NCI-H2196 treated with DMSO at 0.1 percent for 48 hours (cell line): Measurements from ENCODE around the gene AGBL3.
"Not testable (repeated sequence)": the region's sequence is repeated elsewhere in the genome, so short reads cannot be mapped to it uniquely, and the experiment has no call there.

ENCODE experiments used
- DNase-seq: peaks from one replicate; lab custom pipeline; 2025; ENCODE audit not compliant: unreplicated experiment; lab: John Stamatoyannopoulos, UW

Gene AGBL3

DNA sequence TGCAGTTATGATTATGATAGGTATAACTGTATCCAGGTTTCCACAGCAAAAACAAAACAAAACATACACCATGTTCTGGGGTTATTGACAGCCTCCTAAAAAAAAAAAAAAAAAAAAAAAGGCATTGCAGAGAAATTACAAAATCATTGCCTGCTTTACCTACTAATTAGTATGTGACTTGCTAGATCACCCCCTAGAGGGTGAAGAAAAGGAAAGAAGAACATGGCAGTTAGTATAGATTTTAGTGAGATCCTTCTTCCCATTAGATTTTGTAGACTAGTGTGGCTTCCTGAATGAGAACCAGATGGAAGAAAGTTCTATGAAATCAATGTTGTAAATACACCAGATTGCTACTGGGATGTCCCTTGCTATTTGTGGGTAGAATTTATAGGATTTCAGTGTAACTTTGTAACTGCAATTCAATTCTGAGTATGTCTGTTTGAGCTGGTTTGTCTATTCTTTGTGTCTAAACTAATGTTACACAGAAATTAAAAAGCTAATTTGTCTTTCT is 24.0 kb upstream of the AGBL3 start:
- no peak for DNase-seq

DNA sequence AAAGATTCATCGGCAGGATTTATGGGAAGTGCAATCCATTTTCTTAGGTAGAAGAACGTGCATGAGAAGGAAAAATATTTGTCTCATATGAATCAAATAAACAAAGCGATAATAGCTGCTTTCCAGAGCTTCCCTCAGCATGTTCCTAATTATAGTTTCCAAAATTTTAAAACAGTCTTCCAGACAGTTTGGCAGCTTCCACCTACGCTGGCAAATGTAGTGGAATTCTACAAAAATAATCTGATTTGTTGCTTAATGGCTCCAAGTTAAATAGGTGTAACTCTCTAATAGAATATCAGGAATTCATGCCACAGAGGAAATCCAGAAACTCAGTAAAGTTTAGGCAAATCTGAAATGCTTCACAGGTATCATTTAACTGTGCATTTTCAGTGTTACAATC is 23.3 kb upstream of the AGBL3 start:
- no peak for DNase-seq

DNA sequence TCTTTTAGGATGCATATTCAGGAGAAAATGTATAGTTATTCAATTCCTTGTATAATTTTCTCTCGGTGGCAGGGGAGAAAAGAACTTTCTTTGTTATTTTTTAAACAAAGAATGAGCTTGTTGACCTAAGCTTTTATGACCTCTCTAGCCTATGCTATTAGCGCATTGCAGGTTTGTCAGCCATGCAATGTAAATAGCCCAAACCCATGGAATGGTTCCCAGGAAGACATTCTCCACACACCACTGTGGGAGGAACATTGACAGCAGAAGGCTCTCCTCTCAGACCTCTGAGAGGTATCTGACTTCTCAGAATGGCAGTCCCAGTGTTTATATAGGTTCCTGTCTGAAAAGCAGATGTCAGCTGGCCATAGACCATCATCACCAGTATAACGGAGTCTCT is 19.6 kb upstream of the AGBL3 start:
- no peak for DNase-seq

DNA sequence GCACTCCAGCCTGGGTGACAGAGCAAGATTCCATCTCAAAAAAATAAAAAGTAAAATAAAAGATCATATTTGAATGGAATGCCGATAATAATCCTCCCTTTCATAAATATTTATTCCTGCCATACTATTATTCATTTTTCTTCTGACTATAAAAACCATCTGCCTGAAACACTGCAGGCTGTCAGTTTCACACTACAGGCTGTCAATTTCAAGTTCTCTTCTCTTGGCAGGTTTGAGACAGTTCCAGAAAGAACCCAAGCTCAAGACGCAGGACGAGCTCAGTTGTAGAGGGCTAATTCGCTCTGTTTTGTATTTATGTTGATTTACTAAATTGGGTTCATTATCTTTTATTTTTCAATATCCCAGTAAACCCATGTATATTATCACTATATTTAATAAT is 18.2 kb upstream of the AGBL3 start:
- DNase-seq: no peak

DNA sequence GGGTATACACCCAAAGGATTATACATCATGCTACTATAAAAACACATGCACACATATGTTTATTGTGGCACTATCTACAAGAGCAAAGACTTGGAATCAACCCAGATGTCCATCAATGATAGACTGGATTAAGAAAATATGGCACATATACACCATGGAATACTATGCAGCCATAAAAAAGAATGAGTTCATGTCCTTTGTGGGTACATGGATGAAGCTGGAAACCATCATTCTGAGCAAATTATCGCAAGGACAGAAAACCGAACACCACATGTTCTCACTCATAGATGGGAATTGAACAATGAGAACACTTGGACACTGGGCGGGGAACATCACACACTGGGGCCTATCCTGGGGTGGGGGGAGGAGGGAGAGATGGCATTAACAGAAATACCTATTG is 4.7 kb upstream of the AGBL3 start:
- DNase-seq: not testable (repeated sequence)

DNA sequence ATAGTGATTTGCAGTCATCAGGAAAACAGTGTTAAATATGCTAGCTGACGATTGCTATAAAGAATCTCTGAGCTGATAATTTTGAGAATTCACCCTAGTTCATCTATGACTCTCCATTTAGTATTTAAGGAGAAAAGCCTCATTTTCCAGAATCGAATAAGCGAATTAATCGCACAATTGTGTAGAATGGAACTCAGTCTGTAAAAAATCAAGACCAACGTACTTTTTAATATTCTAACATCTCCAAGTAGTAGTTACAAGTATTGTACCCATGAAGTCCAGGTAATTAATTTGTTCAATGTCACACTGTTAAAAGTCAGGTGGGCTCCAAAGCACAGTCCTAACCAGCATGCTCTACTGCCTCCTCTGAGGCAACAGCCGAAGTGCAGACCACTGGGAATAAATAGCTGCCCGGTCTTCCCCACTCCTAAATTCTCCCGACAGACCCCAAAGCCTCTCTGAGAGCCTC is 380 bp upstream of the AGBL3 start:
- DNase-seq: no peak

DNA sequence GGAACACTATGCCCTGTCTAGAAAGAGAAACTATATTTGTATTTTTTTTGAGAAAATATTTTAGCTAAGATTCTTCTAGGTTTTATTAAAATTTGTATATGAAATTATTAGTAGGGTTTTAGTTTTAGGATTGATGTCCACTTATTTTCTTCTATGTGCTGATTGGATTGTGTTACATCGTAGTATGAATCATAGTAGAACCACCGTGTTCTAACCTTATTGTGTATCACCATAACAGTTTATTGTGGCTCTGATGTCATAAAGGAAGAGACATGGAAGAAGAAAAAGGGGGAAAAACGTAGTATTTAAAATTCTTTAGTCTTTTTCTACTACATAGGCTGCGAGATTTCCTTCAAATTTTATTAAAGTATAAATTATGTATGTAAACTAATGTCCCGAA is 1.9 kb downstream of the AGBL3 start:
- no peak for DNase-seq

DNA sequence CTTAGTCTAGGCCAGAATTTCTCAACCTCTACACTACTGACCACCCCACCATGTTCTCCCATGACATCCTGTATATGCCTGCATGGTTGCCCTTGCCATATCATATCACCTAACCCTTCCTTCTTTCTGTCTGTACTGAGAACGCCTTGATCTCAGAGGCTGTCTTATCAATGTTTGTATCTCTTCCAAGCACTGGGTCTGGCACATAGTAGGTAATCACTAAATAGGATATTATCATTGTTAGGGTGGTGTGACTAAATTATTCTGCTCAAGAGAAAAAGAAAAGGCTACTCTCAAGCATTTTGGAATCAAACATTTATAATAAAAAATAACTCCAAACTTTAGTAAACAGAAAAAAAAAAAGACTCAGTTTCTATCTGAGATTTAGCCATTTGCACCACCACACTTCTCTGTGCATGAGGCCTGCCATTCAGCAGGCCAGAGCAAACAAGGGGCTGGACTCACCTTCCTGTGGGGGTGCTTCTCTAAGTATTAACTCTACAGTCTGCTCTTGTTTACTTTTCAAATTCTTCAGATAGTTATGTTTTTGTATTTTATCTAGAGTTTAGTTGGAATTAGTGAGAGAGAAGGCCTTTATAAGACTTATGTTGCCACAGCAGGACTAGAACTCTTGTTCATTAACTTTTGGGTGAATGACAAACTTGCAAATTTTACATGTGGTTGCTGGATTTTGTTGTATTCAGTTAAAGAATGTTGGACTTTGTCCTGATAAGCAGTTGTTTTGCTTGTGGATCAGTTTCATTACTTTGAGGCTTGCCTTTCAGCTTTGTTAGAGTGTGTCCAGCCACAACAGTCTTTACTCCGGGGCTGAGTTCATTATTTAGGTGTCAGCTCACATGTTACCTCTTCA is 5.4 kb downstream of the AGBL3 start:
- DNase-seq: no peak

DNA sequence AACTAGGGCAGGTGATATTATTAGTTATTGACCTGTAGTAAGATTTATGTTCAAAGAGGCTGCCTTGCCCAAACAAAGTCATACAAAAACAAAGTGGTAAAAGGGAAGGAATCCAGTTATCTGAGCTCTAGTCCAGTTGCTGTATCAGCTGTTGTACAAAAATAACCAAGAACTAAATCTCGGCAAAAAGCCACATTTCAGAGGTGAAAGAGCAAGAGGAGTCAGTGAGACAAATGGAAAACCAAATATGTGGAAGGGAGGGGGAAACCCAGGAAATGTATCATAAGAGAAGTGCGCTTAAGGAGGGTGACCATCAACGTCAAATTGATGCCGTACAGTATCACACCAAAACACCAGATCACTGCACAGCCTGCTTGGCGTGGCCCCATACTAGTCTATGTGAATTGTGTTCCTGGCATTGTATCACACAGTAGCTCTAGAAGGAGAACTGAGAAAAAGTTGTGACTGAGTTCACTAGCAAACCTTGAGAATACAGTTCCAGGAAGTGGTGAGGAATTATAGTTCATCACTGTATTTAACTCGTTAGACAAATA is 6.4 kb downstream of the AGBL3 start:
- no peak for DNase-seq

DNA sequence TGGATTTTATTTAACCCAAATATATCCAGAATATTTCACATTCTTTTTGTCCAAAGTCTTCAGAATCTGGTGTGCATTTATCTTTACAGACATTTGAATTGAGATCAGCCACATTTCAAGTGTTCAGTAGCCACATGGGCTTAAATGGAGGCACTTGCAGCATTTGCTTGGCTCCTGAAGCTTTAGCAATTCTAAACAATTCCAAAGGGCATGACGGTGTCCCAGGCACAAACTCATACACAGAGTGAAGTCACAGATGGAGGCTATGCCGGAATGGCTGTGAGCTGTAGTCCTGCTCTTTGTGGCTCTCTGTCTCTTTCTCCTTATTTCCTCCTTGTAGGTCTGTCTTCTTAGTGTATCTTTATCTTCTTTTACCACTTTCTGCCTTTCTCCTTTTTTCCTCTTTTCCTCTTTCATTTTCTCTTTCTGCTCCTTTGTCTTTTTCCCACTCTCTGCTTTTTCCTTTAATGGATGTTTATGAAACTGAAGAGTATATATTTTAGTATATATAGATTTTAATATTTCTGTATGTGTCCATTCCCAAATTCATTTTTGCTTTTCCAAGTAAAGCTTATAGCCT is 7.7 kb downstream of the AGBL3 start:
- DNase-seq: no peak

DNA sequence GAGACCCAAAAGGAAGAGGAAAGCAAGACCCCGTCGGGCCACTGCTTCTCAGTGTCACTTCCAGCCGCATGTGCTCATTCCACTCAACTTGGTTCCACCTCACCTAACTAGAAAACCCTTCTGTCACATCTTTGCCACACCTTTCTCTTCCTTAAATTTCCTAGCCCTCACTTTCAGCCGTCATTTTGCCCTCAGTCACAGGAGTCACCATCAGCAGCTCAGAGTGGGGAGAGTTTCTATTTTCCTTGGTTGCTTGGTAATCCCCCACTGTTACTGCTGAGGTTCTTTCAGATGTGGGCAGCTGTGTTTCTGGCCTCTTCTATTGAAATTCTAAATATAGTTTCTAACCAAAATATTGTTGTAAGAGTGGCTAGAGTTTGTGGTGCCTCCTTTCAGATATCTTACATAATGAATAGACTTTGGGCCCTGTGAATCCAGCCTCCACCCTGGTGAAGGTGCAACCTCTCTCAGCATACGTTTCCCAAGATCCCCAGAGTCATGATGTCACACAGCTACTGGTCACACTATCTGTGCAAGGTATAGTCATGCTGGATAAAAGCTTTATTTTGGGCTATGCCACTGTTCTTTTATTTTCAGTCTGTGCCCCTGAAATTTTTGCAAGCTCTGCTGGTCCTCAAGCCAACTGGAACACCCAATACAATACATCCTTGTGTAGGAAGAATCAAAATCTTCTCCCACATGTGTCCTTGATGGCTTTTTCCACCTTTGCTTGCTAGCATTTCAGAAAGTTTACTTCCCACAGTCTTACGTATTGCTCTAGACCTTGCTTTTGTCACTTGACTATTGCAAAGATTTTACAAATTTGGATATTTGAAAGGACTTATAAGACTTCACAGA is 9.2 kb downstream of the AGBL3 start:
- DNase-seq: no peak

DNA sequence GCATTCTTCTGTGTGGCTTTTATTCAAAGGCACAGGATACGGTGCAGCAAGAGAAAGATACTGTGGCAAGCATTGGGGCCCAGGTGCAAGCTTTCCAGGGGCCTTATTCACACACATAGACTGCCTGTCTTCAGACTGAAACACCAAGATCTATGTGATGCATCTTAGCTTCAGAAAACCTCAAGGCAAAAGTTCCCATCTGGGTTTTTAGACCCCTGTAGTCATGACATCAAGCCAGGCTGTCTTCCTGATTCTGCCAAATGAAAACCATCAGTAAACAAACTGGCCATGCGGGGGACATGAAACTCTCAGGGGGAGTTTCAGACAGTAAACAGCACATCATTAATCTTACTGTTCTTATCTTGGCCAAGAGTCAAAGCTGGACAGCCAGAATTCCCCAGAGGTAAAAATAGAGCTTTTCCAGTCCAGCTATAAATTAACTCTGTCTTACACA is 9.8 kb downstream of the AGBL3 start:
- no peak for DNase-seq

DNA sequence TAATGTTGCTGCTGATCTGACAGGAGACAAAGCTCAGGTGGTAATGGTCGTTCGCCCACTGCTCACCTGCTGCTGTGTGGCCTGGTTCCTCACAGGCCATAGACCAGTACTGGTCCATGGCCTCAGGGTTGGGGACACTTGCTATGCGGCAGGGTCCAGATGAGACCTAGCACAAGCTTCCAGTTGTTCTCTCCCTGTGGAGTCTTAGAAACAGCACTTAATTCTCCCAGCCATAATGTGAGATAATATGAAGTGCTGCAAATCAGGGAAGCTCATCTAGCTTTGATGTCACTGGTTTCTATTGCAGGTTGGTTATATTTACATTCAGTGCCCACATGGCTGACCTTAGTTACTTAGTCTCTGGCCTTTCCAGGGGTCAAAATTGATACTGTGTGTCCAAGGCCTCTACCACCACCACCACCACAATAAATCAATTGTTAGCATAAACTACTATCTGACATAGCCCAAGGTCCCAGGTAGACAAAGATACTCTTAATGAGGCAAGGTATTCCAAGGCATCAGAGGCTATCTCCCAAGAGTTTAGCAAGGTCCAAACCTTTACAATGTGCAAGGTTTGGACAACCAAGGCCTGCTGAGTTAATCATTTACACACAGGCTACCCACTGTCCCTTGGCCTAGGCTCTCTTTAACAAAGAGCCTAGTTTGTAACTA is 11.0 kb downstream of the AGBL3 start:
- no peak for DNase-seq

DNA sequence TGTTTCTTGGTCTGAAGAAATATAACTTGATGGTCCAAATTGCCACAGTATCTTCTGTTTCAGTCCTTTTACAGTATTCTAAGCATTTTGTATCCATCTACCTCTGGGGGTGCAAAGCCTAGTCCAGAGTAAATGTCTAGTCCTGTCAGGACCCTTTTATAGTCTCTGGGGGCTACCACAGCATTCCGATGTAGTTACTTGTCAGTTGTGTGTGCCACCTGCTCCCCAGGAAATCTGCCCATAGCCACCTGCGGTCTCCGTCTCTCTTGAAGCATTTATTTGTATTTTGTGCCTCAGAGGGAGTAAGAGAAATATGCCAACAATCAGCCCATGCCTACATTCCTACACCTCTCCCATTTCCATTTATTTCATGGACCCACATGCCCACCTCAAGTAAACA is 12.8 kb downstream of the AGBL3 start:
- no peak for DNase-seq

DNA sequence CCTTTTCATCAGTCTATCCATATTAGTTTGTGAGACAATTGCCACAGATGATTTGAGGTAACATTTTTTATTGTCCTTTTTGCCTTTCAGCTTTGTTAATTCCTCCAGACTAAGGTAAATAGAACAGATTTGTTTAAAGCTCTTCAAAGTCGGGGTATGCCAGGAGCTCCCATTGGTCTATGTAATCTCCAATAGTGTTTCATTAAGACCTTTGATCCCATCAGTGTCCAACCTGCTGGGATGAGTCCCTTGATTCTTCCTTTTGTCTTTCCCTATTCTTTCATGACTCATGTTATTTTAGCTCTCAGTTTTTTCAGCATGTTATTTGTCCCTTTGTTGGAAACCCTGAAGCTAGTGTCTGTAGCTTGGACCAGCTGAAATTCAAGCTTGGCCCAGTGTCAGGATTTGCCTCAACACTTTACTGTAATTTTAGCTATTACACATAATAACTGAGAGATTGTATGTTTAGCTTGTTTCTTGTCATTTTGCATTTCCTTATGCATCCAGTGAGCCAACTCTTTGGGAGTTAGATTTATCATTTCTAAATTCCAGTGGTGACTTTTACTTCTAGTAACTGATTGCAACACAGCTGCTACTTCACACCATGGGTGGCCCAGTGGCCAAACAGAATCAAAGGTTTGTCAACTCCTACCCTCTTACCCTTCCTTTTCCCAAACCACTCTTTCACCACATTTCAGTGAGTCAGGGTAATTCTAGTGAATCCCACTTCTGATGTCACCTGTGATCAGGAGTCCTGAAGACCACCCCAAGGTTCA is 15.3 kb downstream of the AGBL3 start:
- DNase-seq: no peak

DNA sequence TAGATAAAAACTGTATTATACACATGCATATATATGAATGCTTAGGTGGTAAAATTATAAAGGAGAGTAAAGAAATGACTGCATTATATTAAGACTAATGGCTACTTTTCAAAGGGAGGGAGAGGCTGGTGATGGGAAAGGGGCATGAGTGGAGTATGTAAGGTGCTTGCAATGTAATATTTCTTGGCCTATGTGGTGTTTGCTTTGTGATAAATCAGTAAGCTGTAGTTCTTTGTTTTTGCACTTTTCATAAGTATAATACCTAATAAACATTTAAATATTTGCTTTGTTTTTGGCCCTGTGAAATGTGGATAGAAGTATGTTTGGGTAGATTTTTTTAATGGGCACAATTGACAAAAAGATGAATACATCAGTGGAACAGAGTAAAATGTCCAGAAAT is 25.9 kb downstream of the AGBL3 start:
- DNase-seq: no peak

DNA sequence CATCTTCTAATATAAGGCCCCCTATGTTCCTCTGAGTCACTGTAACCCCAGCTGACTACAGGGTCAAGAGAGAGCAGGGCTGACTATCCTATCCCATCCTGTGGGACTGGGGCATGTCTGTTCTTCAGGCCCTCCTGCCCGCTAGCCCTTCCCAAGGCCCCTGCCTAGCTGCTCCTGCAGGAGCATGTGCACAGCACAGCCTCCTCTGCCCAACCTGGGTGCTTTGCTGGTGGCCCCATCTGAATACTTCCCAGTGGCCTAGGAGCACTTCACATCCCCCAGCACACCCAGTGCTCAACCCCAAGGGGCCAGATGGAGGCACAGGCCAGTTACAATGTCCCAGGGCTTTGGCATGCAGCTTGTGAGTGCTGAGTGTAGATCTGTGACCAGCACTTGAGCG is 37.3 kb downstream of the AGBL3 start:
- DNase-seq: no peak

DNA sequence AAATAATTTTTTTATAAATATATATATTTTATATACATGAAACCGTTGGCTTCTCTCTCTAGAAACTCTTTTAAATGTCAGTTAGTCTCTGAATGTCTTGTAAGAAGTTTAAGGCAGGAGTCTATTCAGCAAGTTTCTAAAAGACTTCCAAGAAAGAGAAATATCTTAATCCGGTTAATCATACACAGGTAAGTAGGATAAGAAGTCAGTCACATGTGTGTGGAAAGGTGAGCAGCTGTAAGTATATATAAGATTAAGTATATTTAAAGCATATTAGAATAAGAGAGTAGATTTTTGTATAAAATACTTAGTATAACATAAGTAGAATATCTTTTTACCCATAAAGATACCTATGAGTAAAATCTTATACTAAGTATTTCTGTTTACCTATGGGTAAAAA is 48.9 kb downstream of the AGBL3 start:
- no peak for DNase-seq

DNA sequence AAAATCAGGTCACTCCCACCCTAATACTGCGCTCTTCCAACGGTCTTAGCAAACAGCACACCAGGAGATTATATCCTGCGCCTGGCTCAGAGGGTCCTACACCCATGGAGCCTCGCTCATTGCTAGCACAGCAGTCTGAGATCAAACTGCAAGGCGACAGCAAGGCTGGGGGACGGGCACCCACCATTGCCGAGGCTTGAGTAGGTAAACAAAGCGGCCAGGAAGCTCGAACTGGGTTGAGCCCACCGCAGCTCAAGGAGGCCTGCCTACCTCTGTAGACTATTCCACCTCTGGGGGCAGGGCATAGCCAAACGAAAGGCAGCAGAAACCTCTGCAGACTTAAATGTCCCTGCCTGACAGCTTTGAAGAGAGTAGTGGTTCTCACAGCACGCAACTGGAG is 80.7 kb downstream of the AGBL3 start:
- DNase-seq: not testable (repeated sequence)

DNA sequence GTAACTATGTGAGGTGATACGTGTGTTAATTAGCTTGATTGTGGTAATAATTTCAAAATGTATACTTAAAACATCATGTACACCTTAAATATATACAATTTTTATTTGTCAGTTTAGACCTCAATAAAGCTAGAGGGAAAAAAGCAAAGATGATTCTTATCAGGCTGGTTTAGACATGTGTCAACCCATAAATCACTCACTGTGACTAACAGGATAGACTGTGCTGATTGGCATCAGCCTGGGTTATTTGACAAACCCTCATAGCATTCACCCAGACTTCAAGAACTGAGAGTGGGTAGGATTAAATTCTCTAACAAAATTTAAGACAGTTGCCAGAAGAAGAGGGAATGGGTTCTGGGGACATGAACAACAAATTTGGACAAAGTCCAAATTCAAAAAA is 87.8 kb downstream of the AGBL3 start:
- DNase-seq: no peak
